Lung (tissue), 12 donors: ENCODE measurements around the gene XYLT1. TPM values are rescaled to one million over a fixed set of nuclear protein-coding genes. Genes with fewer than 3 reads are reported as not detected.

Experiments
- ATAC-seq: fragments of 200-7000 bp; cut with Tn5 transposase; one replicate; pipeline ENCODE4 v1.9.1; 2020; ENCODE audit warnings: moderate number of reproducible peaks; ENCODE audit not compliant: insufficient read depth, low FRiP score
- DNase-seq, 3 donors: peaks; one replicate each; pipeline ENCODE4 v3.0.0-alpha.2; 2013 to 2017
- H3K27ac ChIP-seq, 2 donors: one replicate each; pipeline ENCODE4 v1.5.1; 2013; ENCODE audit warnings: mild to moderate bottlenecking in 2 of 2, moderate library complexity in 2 of 2, control low read depth in 1 of 2, inconsistent platforms in 1 of 2, low read depth in 1 of 2, low read length in 1 of 2
- H3K27me3 ChIP-seq, 3 donors: one replicate each; pipeline ENCODE4 v1.5.1; 2013; ENCODE audit warnings: low read length in 2 of 3; ENCODE audit not compliant: control insufficient read depth in 3 of 3, insufficient read depth in 3 of 3
- H3K36me3 ChIP-seq, 4 donors: one replicate each; pipeline ENCODE4 v1.5.1; 2013; ENCODE audit warnings: low read length in 4 of 4, mild to moderate bottlenecking in 1 of 4, moderate library complexity in 1 of 4; ENCODE audit not compliant: control insufficient read depth in 4 of 4, insufficient read depth in 4 of 4
- H3K4me1 ChIP-seq, 5 donors: one replicate each; pipeline ENCODE4 v1.5.1; 2013; ENCODE audit warnings: low read length in 5 of 5, mild to moderate bottlenecking in 2 of 5, moderate library complexity in 1 of 5; ENCODE audit not compliant: control insufficient read depth in 5 of 5, insufficient read depth in 5 of 5
- H3K4me3 ChIP-seq: one replicate; pipeline ENCODE4 v1.5.1; 2013; ENCODE audit warnings: mild to moderate bottlenecking, control low read depth, moderate library complexity
- H3K9ac ChIP-seq, 2 donors: one replicate each; pipeline ENCODE4 v1.5.1; 2013; ENCODE audit warnings: low read length in 2 of 2, control low read depth in 1 of 2; ENCODE audit not compliant: insufficient read depth in 1 of 2
- H3K9me3 ChIP-seq, 4 donors: one replicate each; pipeline ENCODE4 v1.5.1; 2013; ENCODE audit warnings: low read length in 3 of 4, mild to moderate bottlenecking in 1 of 4, moderate library complexity in 1 of 4; ENCODE audit not compliant: control insufficient read depth in 4 of 4, insufficient read depth in 3 of 4
- CTCF ChIP-seq: IDR thresholded peaks from 2 replicates; pipeline ENCODE4 v1.5.1; 2012; ENCODE audit warnings: mild to moderate bottlenecking; ENCODE audit errors: control extremely low read depth, extremely low read depth
- WGBS, 2 donors: extraction: QIAGEN DNeasy Blood & Tissue Kit; methylation state at CpG; one replicate each; pipeline ENCODE4 v1.1.7; 2013; 5-methylcytosine and 5-hydroxymethylcytosine counted together
- polyA plus RNA-seq, 2 donors: library from polyadenylated mRNA; stranded (reverse); fragments of 200-250 nt; gene quantifications; one replicate each; pipeline ENCODE4 v1.2.1, GENCODE V29; 2013
- total RNA-seq, 2 donors: library from RNA; depleted of rRNA in 1 of 2; stranded (reverse); fragments of >200 nt in 1 of 2; gene quantifications; one replicate each; pipeline ENCODE4 v1.2.1, GENCODE V29; 2014 to 2021
- donor health status: control.
- donor health status: control.
- donor health status: Bipolar disorder and iron deficiency.
- donor health status: healthy.
- donor health status: DM: yes; HTN: yes; CAD: no.

XYLT1 gene
- total and polyA plus RNA-seq, 4 donors, result 1.4 to 11.5 (median 6.9) TPM

- Histone ChIP-seq H3K9ac (no peak overlapping the region), H3K27ac (no peak overlapping the region), H3K4me1 (peaks cover 0 to 2% (median 0%) of the 10 kb centered on the region in 5 donors), H3K4me3 (no peak overlapping the region), H3K27me3 (no peaks in the 10 kb centered on the region), H3K9me3 (peaks cover 0 to 1% (median 0%) of the 10 kb centered on the region in 4 donors), H3K36me3 (no peaks in the 10 kb centered on the region)
- TF ChIP-seq CTCF, result no peak
- ATAC-seq (no peak), DNase-seq (peak in 1 of 3 donors; percentile 43)
- WGBS, 2 donors, result 75 to 87% methylated on average over 6 of the region's 6 CpGs
Observed at GRCh38 chr16:17259751-17260270, 210.9 kb downstream of the XYLT1 start.

- DNase-seq (no peak), ATAC-seq (peak; percentile 41)
- H3K27ac ChIP-seq, result peak overlapping the region in 1 of 2 donors; percentile 56
- H3K9ac ChIP-seq, result no peak overlapping the region
- H3K9me3 ChIP-seq, result peaks cover 0 to 1% (median 0%) of the 10 kb centered on the region in 4 donors
- no peak overlapping the region for H3K4me3 ChIP-seq
- 80 to 81% methylated on average over 23 of the region's 23 CpGs for WGBS, 2 donors
- H3K4me1 ChIP-seq, result peaks cover 0 to 2% (median 0%) of the 10 kb centered on the region in 5 donors
- TF ChIP-seq CTCF, result no peak
- no peaks in the 10 kb centered on the region for H3K36me3 ChIP-seq
- no peaks in the 10 kb centered on the region for H3K27me3 ChIP-seq
Observed at GRCh38 chr16:17258848-17259713, 211.7 kb downstream of the XYLT1 start.

- H3K27ac ChIP-seq, result no peak overlapping the region
- WGBS, 2 donors, result 50 to 94% methylated on average over 2 of the region's 2 CpGs
Observed at GRCh38 chr16:17258077-17258599, 212.6 kb downstream of the XYLT1 start.

More at GRCh38 chr16:17258077-17258599, 212.6 kb downstream of the XYLT1 start:
- peaks cover 0 to 1% (median 0%) of the 10 kb centered on the region in 4 donors for H3K9me3 ChIP-seq
- DNase-seq (no peak), ATAC-seq (no peak)
- no peak for TF ChIP-seq CTCF
- H3K36me3 ChIP-seq, result no peaks in the 10 kb centered on the region
- H3K4me1 ChIP-seq, result peaks cover 0 to 2% (median 0%) of the 10 kb centered on the region in 5 donors
- H3K4me3 ChIP-seq, result no peak overlapping the region
- H3K27me3 ChIP-seq, result no peaks in the 10 kb centered on the region
- H3K9ac ChIP-seq, result no peak overlapping the region
